ENCODE results near the gene RNF43.

RNF43 gene

DNA sequence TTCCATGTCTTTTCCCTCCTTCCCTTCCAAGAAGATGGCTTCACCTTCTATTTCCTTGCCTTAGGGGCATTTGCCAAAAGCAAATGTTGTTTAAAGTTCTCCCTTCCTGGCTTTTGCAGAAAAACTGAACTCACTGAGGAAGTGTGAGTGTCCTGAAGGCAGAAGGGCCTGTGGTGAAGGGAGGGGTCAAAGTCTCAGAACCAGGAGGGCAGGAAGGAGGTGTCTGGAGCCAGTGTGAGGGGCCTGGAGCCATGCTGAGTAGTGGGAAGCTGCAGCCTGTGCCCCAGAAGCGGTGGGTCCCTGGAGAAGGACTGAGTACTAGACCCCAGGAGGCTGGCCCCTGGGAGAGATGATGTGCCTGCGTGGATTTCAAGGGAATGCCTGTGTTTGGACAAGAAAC lies 41.5 kb downstream of the RNF43 start:
- TF ChIP-seq YY1 (IDR thresholded peaks at IDR 0.05; ENCODE audit: low read depth): no peak
- TF ChIP-seq EGR1 (IDR thresholded peaks at IDR 0.05): no peak
- TF ChIP-seq RAD21 (IDR thresholded peaks at IDR 0.05; ENCODE audit: low read depth): no peak
- no peak for TF ChIP-seq FOXM1 (IDR thresholded peaks at IDR 0.05; ENCODE audit: borderline replicate concordance, low read depth)
- no peak for TF ChIP-seq CEBPB (IDR thresholded peaks at IDR 0.05)
- TF ChIP-seq ZBTB7A (IDR thresholded peaks at IDR 0.05; ENCODE audit: low read depth): no peak

DNA sequence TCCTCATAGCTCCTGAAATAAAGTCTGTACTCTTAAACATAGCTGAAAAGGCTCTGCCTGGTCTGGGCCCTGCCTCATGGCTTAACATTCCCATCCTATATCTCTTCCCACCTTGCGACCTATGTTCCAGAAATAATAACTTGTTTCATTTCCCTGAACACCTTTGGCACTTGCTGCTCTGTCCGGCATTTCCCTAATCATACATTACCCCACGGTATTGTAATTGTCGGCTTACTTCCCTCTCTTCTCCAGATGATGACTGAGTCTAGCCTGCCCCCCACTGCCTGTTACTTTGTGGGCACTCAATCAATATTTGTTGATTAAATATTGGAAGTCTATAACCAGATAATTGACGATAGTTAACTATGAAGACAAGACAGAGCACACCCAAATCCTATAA lies 42.1 kb downstream of the RNF43 start:
- no peak for TF ChIP-seq NFIC (IDR thresholded peaks at IDR 0.05)
- TF ChIP-seq YY1 (IDR thresholded peaks at IDR 0.05; ENCODE audit: low read depth): no peak
- no peak for TF ChIP-seq RAD21 (IDR thresholded peaks at IDR 0.05; ENCODE audit: low read depth)
- TF ChIP-seq CEBPB (IDR thresholded peaks at IDR 0.05): no peak
- TF ChIP-seq, protein P1, sequence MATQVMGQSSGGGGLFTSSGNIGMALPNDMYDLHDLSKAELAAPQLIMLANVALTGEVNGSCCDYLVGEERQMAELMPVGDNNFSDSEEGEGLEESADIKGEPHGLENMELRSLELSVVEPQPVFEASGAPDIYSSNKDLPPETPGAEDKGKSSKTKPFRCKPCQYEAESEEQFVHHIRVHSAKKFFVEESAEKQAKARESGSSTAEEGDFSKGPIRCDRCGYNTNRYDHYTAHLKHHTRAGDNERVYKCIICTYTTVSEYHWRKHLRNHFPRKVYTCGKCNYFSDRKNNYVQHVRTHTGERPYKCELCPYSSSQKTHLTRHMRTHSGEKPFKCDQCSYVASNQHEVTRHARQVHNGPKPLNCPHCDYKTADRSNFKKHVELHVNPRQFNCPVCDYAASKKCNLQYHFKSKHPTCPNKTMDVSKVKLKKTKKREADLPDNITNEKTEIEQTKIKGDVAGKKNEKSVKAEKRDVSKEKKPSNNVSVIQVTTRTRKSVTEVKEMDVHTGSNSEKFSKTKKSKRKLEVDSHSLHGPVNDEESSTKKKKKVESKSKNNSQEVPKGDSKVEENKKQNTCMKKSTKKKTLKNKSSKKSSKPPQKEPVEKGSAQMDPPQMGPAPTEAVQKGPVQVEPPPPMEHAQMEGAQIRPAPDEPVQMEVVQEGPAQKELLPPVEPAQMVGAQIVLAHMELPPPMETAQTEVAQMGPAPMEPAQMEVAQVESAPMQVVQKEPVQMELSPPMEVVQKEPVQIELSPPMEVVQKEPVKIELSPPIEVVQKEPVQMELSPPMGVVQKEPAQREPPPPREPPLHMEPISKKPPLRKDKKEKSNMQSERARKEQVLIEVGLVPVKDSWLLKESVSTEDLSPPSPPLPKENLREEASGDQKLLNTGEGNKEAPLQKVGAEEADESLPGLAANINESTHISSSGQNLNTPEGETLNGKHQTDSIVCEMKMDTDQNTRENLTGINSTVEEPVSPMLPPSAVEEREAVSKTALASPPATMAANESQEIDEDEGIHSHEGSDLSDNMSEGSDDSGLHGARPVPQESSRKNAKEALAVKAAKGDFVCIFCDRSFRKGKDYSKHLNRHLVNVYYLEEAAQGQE (IDR thresholded peaks at IDR 0.05; ENCODE audit: low read depth): no peak
- TF ChIP-seq, protein P2, sequence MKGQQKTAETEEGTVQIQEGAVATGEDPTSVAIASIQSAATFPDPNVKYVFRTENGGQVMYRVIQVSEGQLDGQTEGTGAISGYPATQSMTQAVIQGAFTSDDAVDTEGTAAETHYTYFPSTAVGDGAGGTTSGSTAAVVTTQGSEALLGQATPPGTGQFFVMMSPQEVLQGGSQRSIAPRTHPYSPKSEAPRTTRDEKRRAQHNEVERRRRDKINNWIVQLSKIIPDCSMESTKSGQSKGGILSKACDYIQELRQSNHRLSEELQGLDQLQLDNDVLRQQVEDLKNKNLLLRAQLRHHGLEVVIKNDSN (IDR thresholded peaks at IDR 0.05): no peak

DNA sequence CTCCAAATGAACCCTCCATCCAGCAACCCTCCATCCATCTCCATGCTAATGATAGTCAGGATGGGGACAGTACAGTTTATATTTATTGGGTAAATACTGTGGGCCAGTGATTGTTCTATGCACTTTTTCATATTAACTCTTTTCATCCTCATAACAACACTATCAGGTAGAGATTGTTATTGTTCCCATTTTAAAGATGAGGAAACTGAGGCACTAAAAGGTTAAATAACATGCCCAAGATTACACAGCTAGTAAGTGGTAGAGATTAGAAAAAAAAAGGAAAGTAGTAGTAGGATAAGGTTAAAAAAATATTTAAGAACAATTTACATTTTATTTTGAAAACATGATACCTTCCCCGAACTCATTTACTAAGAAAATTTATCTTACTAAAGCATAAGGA lies 43.4 kb downstream of the RNF43 start:
- TF ChIP-seq CEBPB (IDR thresholded peaks at IDR 0.05) (no peak), TEAD4 (IDR thresholded peaks at IDR 0.05) (no peak), CREB1 (IDR thresholded peaks at IDR 0.05; ENCODE audit: low read depth) (no peak), EGR1 (IDR thresholded peaks at IDR 0.05) (no peak), YY1 (IDR thresholded peaks at IDR 0.05; ENCODE audit: low read depth) (no peak), TAF1 (IDR thresholded peaks at IDR 0.05; ENCODE audit: low read depth) (no peak), NFIC (IDR thresholded peaks at IDR 0.05) (no peak)
- TF ChIP-seq, protein P3, sequence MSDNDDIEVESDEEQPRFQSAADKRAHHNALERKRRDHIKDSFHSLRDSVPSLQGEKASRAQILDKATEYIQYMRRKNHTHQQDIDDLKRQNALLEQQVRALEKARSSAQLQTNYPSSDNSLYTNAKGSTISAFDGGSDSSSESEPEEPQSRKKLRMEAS (IDR thresholded peaks at IDR 0.05): no peak
- TF ChIP-seq, protein P2 (IDR thresholded peaks at IDR 0.05): no peak
- TF ChIP-seq, protein P1 (IDR thresholded peaks at IDR 0.05; ENCODE audit: low read depth): no peak

DNA sequence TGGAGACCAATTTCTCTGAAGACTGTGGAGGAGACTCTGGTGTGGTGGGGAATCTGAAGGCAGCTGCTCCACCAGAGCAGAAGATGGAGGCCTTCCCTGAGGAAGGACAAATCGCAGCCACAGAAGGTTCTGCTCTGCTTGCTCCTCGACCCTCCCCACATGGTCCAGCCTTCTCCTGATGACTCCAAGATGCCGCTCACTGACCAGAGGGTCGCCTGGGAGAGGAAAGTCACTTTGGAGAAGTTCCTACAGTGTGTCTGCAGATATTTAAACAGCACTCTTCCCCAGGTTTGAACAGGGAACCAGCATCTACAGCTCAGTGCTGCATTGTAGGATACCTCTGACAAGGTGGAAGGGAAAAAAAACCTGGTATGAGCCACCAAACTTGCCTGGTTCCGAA lies 44.3 kb downstream of the RNF43 start:
- TF ChIP-seq FOXM1 (IDR thresholded peaks at IDR 0.05; ENCODE audit: borderline replicate concordance, low read depth) (no peak), CEBPB (IDR thresholded peaks at IDR 0.05) (no peak), EGR1 (IDR thresholded peaks at IDR 0.05) (no peak), ZBTB7A (IDR thresholded peaks at IDR 0.05; ENCODE audit: low read depth) (no peak), EP300 (IDR thresholded peaks at IDR 0.05; ENCODE audit: borderline replicate concordance) (no peak), TCF12 (IDR thresholded peaks at IDR 0.05; ENCODE audit: low read depth) (no peak), CREB1 (IDR thresholded peaks at IDR 0.05; ENCODE audit: low read depth) (no peak), YY1 (IDR thresholded peaks at IDR 0.05; ENCODE audit: low read depth) (no peak), RAD21 (IDR thresholded peaks at IDR 0.05; ENCODE audit: low read depth) (no peak), TAF1 (IDR thresholded peaks at IDR 0.05; ENCODE audit: low read depth) (no peak)
- TF ChIP-seq, protein P3 (IDR thresholded peaks at IDR 0.05): no peak
- TF ChIP-seq, protein P2 (IDR thresholded peaks at IDR 0.05): no peak
- TF ChIP-seq, protein P1 (IDR thresholded peaks at IDR 0.05; ENCODE audit: low read depth): no peak
